Liver (tissue), 9 donors: Measurements from ENCODE around the gene ZFP1. TPM values are rescaled to one million over a fixed set of nuclear protein-coding genes. Genes with fewer than 3 reads are reported as not detected.

ENCODE experiments used
- DNase-seq: peaks from one replicate; pipeline ENCODE4 v3.0.0-alpha.2; 2017; ENCODE audit warnings: low spot score
- H3K27ac ChIP-seq, 2 donors: one replicate each; pipeline ENCODE4 v1.7.0; 2013; ENCODE audit warnings: inconsistent platforms in 2 of 2, low read length in 2 of 2, control low read depth in 1 of 2, low read depth in 1 of 2, mild to moderate bottlenecking in 1 of 2
- H3K27me3 ChIP-seq, 4 donors: one replicate each; pipeline versions ENCODE4 v1.6.1 to v1.7.0; 2013; ENCODE audit warnings: low read length in 3 of 4, inconsistent platforms in 1 of 4, mild to moderate bottlenecking in 1 of 4, moderate library complexity in 1 of 4; ENCODE audit not compliant: control insufficient read depth in 4 of 4, insufficient read depth in 4 of 4
- H3K36me3 ChIP-seq, 4 donors: one replicate each; pipeline versions ENCODE4 v1.6.1 to v1.7.0; 2013; ENCODE audit warnings: low read length in 3 of 4, mild to moderate bottlenecking in 3 of 4, low read depth in 1 of 4, moderate library complexity in 1 of 4; ENCODE audit not compliant: control insufficient read depth in 4 of 4, insufficient read depth in 3 of 4
- H3K4me1 ChIP-seq, 4 donors: one replicate each; pipeline versions ENCODE4 v1.6.1 to v1.7.0; 2013; ENCODE audit warnings: low read length in 3 of 4, mild to moderate bottlenecking in 3 of 4, moderate library complexity in 1 of 4; ENCODE audit not compliant: control insufficient read depth in 4 of 4, insufficient read depth in 4 of 4
- H3K4me3 ChIP-seq, 3 donors: one replicate each; pipeline versions ENCODE4 v1.6.1 to v1.7.0; 2013; ENCODE audit warnings: low read length in 3 of 3, control low read depth in 1 of 3, low read depth in 1 of 3, mild to moderate bottlenecking in 1 of 3
- H3K9ac ChIP-seq, 2 donors: one replicate each; pipeline ENCODE4 v1.7.0; 2013; ENCODE audit warnings: low read length in 2 of 2, mild to moderate bottlenecking in 2 of 2, moderate library complexity in 2 of 2, control low read depth in 1 of 2, low read depth in 1 of 2
- H3K9me3 ChIP-seq, 4 donors: one replicate each; pipeline versions ENCODE4 v1.6.1 to v1.7.0; 2013; ENCODE audit warnings: low read length in 3 of 4; ENCODE audit not compliant: control insufficient read depth in 4 of 4
- ATF3 ChIP-seq: IDR thresholded peaks from 2 replicates; pipeline ENCODE4 v1.6.1; 2016; ENCODE audit warnings: antibody characterized with exemption
- CTCF ChIP-seq: fragments of 150-350 bp; IDR thresholded peaks from 2 replicates; pipeline ENCODE4 v1.5.1; 2017; ENCODE audit warnings: improper control_type of control experiment, low read depth, low read length; ENCODE audit not compliant: missing input control
- EGR1 ChIP-seq, 2 donors: IDR thresholded peaks; 2 replicates each; pipeline ENCODE4 v1.6.1; 2016 to 2018; ENCODE audit warnings: antibody characterized with exemption in 2 of 2, low read depth in 2 of 2
- FOXA1 ChIP-seq: IDR thresholded peaks from 2 replicates; pipeline ENCODE4 v1.6.1; 2016; ENCODE audit warnings: antibody characterized with exemption
- FOXA2 ChIP-seq: IDR thresholded peaks from 2 replicates; pipeline ENCODE4 v1.6.1; 2016; ENCODE audit warnings: antibody characterized with exemption
- GABPA ChIP-seq, 2 donors: IDR thresholded peaks in 1 of 2; conservative IDR thresholded peaks in 1 of 2; 2 replicates each; pipeline ENCODE4 v1.6.1; 2016; ENCODE audit warnings: antibody characterized with exemption in 2 of 2, mild to moderate bottlenecking in 1 of 2, moderate library complexity in 1 of 2
- HNF4A ChIP-seq, 2 donors: conservative IDR thresholded peaks; 2 replicates each; pipeline ENCODE4 v1.6.1; 2016; ENCODE audit warnings: antibody characterized with exemption in 2 of 2, mild to moderate bottlenecking in 2 of 2
- HNF4G ChIP-seq: IDR thresholded peaks from 2 replicates; pipeline ENCODE4 v1.6.1; 2016; ENCODE audit warnings: antibody characterized with exemption
- JUND ChIP-seq, 2 donors: IDR thresholded peaks; 2 replicates each; pipeline ENCODE4 v1.6.1; 2016; ENCODE audit warnings: antibody characterized with exemption in 2 of 2
- MAX ChIP-seq: IDR thresholded peaks from 2 replicates; pipeline ENCODE4 v1.6.1; 2016; ENCODE audit warnings: antibody characterized with exemption
- NR2F2 ChIP-seq: IDR thresholded peaks from 2 replicates; pipeline ENCODE4 v1.6.1; 2016; ENCODE audit warnings: antibody characterized with exemption
- RAD21 ChIP-seq, 2 donors: IDR thresholded peaks; 2 replicates each; pipeline ENCODE4 v1.6.1; 2016; ENCODE audit warnings: antibody characterized with exemption in 2 of 2, mild to moderate bottlenecking in 2 of 2
- REST ChIP-seq: IDR thresholded peaks from 2 replicates; pipeline ENCODE4 v1.6.1; 2016; ENCODE audit warnings: antibody characterized with exemption, mild to moderate bottlenecking
- RXRA ChIP-seq, 2 donors: IDR thresholded peaks; 2 replicates each; pipeline ENCODE4 v1.6.1; 2017 to 2018; ENCODE audit warnings: antibody characterized with exemption in 2 of 2, mild to moderate bottlenecking in 1 of 2
- SP1 ChIP-seq: IDR thresholded peaks from 2 replicates; pipeline ENCODE4 v1.6.1; 2018; ENCODE audit warnings: antibody characterized with exemption, mild to moderate bottlenecking
- TAF1 ChIP-seq: conservative IDR thresholded peaks from 2 replicates; pipeline ENCODE4 v1.6.1; 2016; ENCODE audit warnings: antibody characterized with exemption, mild to moderate bottlenecking
- YY1 ChIP-seq: IDR thresholded peaks from 2 replicates; pipeline ENCODE4 v1.6.1; 2016; ENCODE audit warnings: antibody characterized with exemption, mild to moderate bottlenecking
- WGBS: extraction: QIAGEN DNeasy Blood & Tissue Kit; methylation state at CpG from one replicate; pipeline ENCODE4 v1.1.7; 2013; 5-methylcytosine and 5-hydroxymethylcytosine counted together
- polyA plus RNA-seq, 2 donors: library from polyadenylated mRNA; stranded (reverse) in 1 of 2; unstranded in 1 of 2; fragments of 200-250 nt in 1 of 2; fragments of >200 nt in 1 of 2; fragmentation: Nextera tagmentation in 1 of 2; extraction: Ambion mirVana in 1 of 2; gene quantifications; one replicate each; pipeline versions ENCODE4 v1.2.1 to v1.2.3, GENCODE V29; 2013 to 2015
- total RNA-seq, 2 donors: library from RNA; depleted of rRNA; stranded (reverse); fragments of >200 nt; gene quantifications; one replicate each; pipeline ENCODE4 v1.2.3, GENCODE V29; 2014
- TF ChIP-seq, protein P1 (sequence below): IDR thresholded peaks from 2 replicates; pipeline ENCODE4 v1.6.1; 2016; ENCODE audit warnings: antibody characterized with exemption
- donor health status: healthy.
- donor health status: healthy.
- donor health status: healthy.
- donor health status: healthy.
- donor health status: healthy.

ZFP1 gene
- total and polyA plus RNA-seq, 4 donors = 3.8 to 8.5 (median 6.0) TPM

GRCh38 chr16:75112734-75113491 lies 35.4 kb upstream of the ZFP1 start (continued):
- TF ChIP-seq REST = no peak

DNA sequence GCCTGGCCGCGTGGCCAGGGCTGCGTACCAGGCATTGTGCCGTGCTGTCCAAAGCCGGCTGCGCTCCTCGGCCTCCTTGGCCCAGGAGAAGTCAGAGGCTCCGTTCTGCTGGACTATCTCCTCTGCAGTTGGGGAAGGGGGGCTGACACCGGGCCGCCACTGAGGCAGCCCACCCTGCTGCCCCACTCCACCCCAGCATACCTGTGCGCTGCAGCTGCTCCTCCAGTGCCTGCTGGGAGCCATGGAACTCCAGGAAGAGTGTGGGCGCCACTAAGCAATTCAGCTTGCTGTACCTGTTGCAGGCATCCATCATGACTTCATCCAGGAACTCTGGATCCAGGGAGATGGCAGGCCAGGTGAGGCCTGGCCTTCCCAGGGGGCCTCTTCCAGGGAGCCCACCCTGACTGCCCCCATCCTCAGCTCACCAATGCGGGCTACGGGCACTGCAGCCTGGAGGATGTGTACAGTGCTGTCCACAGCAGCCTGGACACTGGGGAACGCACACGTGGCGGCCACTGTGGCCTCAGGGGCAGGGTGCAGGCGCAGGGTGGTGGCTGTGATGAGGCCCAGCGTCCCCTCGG lies 34.7 kb upstream of the ZFP1 start:
- 94% methylated on average over 20 of the region's 20 CpGs for WGBS

More for the DNA sequence above, 34.7 kb upstream of the ZFP1 start:
- TF ChIP-seq REST (no peak), GABPA (IDR thresholded peaks at IDR 0.05 in 1 of 2, conservative IDR thresholded peaks at IDR 0.05 in 1 of 2) (no peak), NR2F2 (no peak), EGR1 (IDR thresholded peaks at IDR 0.05; ENCODE audit: low read depth in 2 of 2) (no peak), RAD21 (IDR thresholded peaks at IDR 0.05) (no peak), RXRA (IDR thresholded peaks at IDR 0.05) (no peak), HNF4G (no peak), YY1 (no peak), CTCF (no peak), JUND (IDR thresholded peaks at IDR 0.05) (no peak), TAF1 (no peak), SP1 (no peak), MAX (no peak), FOXA1 (no peak), ATF3 (no peak), FOXA2 (no peak), HNF4A (conservative IDR thresholded peaks at IDR 0.05) (no peak)
- TF ChIP-seq, protein P1, sequence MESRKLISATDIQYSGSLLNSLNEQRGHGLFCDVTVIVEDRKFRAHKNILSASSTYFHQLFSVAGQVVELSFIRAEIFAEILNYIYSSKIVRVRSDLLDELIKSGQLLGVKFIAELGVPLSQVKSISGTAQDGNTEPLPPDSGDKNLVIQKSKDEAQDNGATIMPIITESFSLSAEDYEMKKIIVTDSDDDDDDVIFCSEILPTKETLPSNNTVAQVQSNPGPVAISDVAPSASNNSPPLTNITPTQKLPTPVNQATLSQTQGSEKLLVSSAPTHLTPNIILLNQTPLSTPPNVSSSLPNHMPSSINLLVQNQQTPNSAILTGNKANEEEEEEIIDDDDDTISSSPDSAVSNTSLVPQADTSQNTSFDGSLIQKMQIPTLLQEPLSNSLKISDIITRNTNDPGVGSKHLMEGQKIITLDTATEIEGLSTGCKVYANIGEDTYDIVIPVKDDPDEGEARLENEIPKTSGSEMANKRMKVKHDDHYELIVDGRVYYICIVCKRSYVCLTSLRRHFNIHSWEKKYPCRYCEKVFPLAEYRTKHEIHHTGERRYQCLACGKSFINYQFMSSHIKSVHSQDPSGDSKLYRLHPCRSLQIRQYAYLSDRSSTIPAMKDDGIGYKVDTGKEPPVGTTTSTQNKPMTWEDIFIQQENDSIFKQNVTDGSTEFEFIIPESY = no peak
- H3K27me3 ChIP-seq = no peaks in the 10 kb centered on the region
- no peak overlapping the region for H3K27ac ChIP-seq
- no peak overlapping the region for H3K9ac ChIP-seq
- no peaks in the 10 kb centered on the region for H3K9me3 ChIP-seq
- no peak for DNase-seq
- H3K4me3 ChIP-seq = no peak overlapping the region
- peaks cover 20 to 60% (median 43%) of the 10 kb centered on the region in 4 donors for H3K4me1 ChIP-seq
- peaks cover 0 to 9% (median 2%) of the 10 kb centered on the region in 4 donors for H3K36me3 ChIP-seq
